HepG2 (cell line): Measurements from ENCODE around the gene HSDL2. TPM values are rescaled to one million over a fixed set of nuclear protein-coding genes. Genes with fewer than 3 reads are reported as not detected.

ENCODE experiments used
- ATAC-seq: fragments of 200-7000 bp; cut with Tn5 transposase; 3 replicates; pipeline ENCODE4 v1.9.1; 2020; ENCODE audit warnings: mild to moderate bottlenecking, moderate library complexity
- BruUV-seq: library from RNA; stranded (reverse); fragments of 400-500 nt; replicated peaks from 2 replicates; lab custom pipeline; 2021; lab: Mats Ljungman, UMichigan
- CTCF ChIA-PET: fragments of 300-600 bp; formaldehyde crosslinking; extraction: SDS; loops from one replicate; lab custom pipeline; 2021; ENCODE audit warnings: low total read pairs, inconsistent platforms, low intra/inter-chr PET ratio; lab: Yijun Ruan, JAX
- POLR2A ChIA-PET: fragments of 350-600 bp; sonication (Branson Sonifier 250); formaldehyde crosslinking; loops from one replicate; lab custom pipeline; 2020; ENCODE audit warnings: antibody characterized with exemption, inconsistent platforms; lab: Yijun Ruan, JAX
- DNase-seq: peaks from one replicate; pipeline ENCODE4 v3.0.0-alpha.2; 2015; ENCODE audit warnings: low spot score
- FAIRE-seq: peaks from 3 replicates; lab custom pipeline; 2011; peaks lifted over from hg19 to GRCh38; lab: Jason Lieb, UNC
- H2AFZ ChIP-seq: one replicate; pipeline ENCODE4 v1.6.1; 2011; ENCODE audit warnings: low read length, inconsistent platforms
- H3K27ac ChIP-seq: fragments of 300-600 bp; 3 replicates; pipeline ENCODE4 v1.8.0; 2011; ENCODE audit warnings: mixed run types, mild to moderate bottlenecking, mixed read lengths, low read length, inconsistent platforms; ENCODE audit not compliant: insufficient read depth; ENCODE audit errors: extremely low read length
- H3K27me3 ChIP-seq, 2 experiments: fragments of 200-600 bp in 1 of 2; 2 replicates in 1 of 2; 3 replicates in 1 of 2; pipeline versions ENCODE4 v1.6.0 to v1.8.0; 2011; ENCODE audit warnings: low read length in 2 of 2, mild to moderate bottlenecking in 2 of 2, moderate library complexity in 2 of 2, inconsistent platforms in 1 of 2; ENCODE audit not compliant: insufficient read depth in 2 of 2, control insufficient read depth in 1 of 2
- H3K36me3 ChIP-seq, 2 experiments: fragments of 200-600 bp in 1 of 2; replicated peaks in 1 of 2; 2 replicates in 1 of 2; 3 replicates in 1 of 2; pipeline versions ENCODE4 v1.5.1 to v1.8.0; 2011; ENCODE audit warnings: low read length in 2 of 2, inconsistent platforms in 1 of 2; ENCODE audit not compliant: insufficient read depth in 2 of 2, control insufficient read depth in 1 of 2
- H3K4me1 ChIP-seq: 2 replicates; pipeline ENCODE4 v1.5.1; 2012; ENCODE audit warnings: low read length, inconsistent platforms; ENCODE audit not compliant: insufficient read depth
- H3K4me2 ChIP-seq: 2 replicates; pipeline ENCODE4 v1.6.0; 2011; ENCODE audit warnings: low read depth, low read length, inconsistent platforms
- H3K4me3 ChIP-seq, 3 experiments: fragments of 200-600 bp in 1 of 3; sonication (generic), shearing (Covaris generic) in 1 of 3; replicated peaks in 1 of 3; 2 replicates each; pipeline ENCODE4 v1.5.1; 2011 to 2016; ENCODE audit warnings: low read length in 3 of 3, inconsistent platforms in 2 of 3, low read depth in 2 of 3, mild to moderate bottlenecking in 2 of 3, control low read depth in 1 of 3, mixed read lengths in 1 of 3; ENCODE audit not compliant: insufficient read depth in 1 of 3
- H3K79me2 ChIP-seq: one replicate; pipeline ENCODE4 v1.6.1; 2011; ENCODE audit warnings: low read length, inconsistent platforms; ENCODE audit not compliant: insufficient read depth
- H3K9ac ChIP-seq: 2 replicates; pipeline ENCODE4 v1.6.0; 2011; ENCODE audit warnings: mild to moderate bottlenecking, low read depth, low read length, inconsistent platforms; ENCODE audit not compliant: insufficient read depth
- H3K9me3 ChIP-seq: 2 replicates; pipeline ENCODE4 v1.5.1; 2012; ENCODE audit warnings: mild to moderate bottlenecking, low read length
- H4K20me1 ChIP-seq: 2 replicates; pipeline ENCODE4 v1.6.0; 2011; ENCODE audit warnings: inconsistent platforms, mild to moderate bottlenecking, low read length, moderate library complexity; ENCODE audit not compliant: insufficient read depth
- DZIP1 ChIP-seq: sonication (generic); formaldehyde crosslinking; IDR thresholded peaks from 2 replicates; pipeline ENCODE4 v1.5.0; 2020; ENCODE audit warnings: mild to moderate bottlenecking, missing genetic modification reagents
- FOXO1 ChIP-seq: sonication (generic); formaldehyde crosslinking; IDR thresholded peaks from 2 replicates; pipeline ENCODE4 v1.4.0; 2020; ENCODE audit warnings: missing genetic modification reagents
- GATAD1 ChIP-seq: IDR thresholded peaks from 2 replicates; pipeline ENCODE4 v1.6.1; 2016; ENCODE audit warnings: missing genetic modification reagents, missing compliant biosample characterization
- GPN1 ChIP-seq: sonication (generic); formaldehyde crosslinking; IDR thresholded peaks from 2 replicates; pipeline ENCODE4 v1.5.1; 2020; ENCODE audit warnings: missing genetic modification reagents, borderline replicate concordance
- KLF6 ChIP-seq: IDR thresholded peaks from 2 replicates; pipeline ENCODE4 v1.8.0; 2016; ENCODE audit warnings: missing biosample characterization, missing genetic modification reagents
- MXD3 ChIP-seq: IDR thresholded peaks from 2 replicates; pipeline ENCODE4 v1.6.1; 2016; ENCODE audit warnings: mild to moderate bottlenecking, missing biosample characterization, missing genetic modification reagents
- NR3C1 ChIP-seq: sonication (generic); formaldehyde crosslinking; IDR thresholded peaks from 2 replicates; pipeline ENCODE4 v1.4.0; 2020; ENCODE audit warnings: missing genetic modification reagents
- POGZ ChIP-seq: sonication (generic); formaldehyde crosslinking; IDR thresholded peaks from 2 replicates; pipeline ENCODE4 v1.4.0; 2020; ENCODE audit warnings: mild to moderate bottlenecking, missing genetic modification reagents
- RORA ChIP-seq: sonication (generic); formaldehyde crosslinking; IDR thresholded peaks from 2 replicates; pipeline ENCODE4 v1.5.0; 2020; ENCODE audit warnings: mild to moderate bottlenecking, missing genetic modification reagents, moderate library complexity
- SAFB2 ChIP-seq: sonication (generic); formaldehyde crosslinking; IDR thresholded peaks from 2 replicates; pipeline ENCODE4 v1.5.1; 2020; ENCODE audit warnings: missing genetic modification reagents, low read depth, mild to moderate bottlenecking, borderline replicate concordance
- SIN3A ChIP-seq: IDR thresholded peaks from 2 replicates; pipeline ENCODE4 v1.6.1; 2011; ENCODE audit warnings: low read depth, mild to moderate bottlenecking, control low read depth, low read length, borderline replicate concordance
- ZBTB21 ChIP-seq: sonication (generic); formaldehyde crosslinking; IDR thresholded peaks from 2 replicates; pipeline ENCODE4 v1.4.0; 2020; ENCODE audit warnings: missing genetic modification reagents
- ZBTB43 ChIP-seq: sonication (generic); formaldehyde crosslinking; conservative IDR thresholded peaks from 2 replicates; pipeline ENCODE4 v1.4.0; 2020; ENCODE audit warnings: missing genetic modification reagents
- ZMYM3 ChIP-seq: sonication (generic); formaldehyde crosslinking; IDR thresholded peaks from 2 replicates; pipeline ENCODE4 v1.5.1; 2020; ENCODE audit warnings: mild to moderate bottlenecking, missing genetic modification reagents
- ZNF292 ChIP-seq: sonication (generic); formaldehyde crosslinking; IDR thresholded peaks from 2 replicates; pipeline ENCODE4 v1.8.1; 2022; ENCODE audit warnings: mild to moderate bottlenecking, low read depth, missing genetic modification reagents, borderline replicate concordance
- ZNF567 ChIP-seq: sonication (generic); formaldehyde crosslinking; IDR thresholded peaks from 2 replicates; pipeline ENCODE4 v1.8.1; 2023; ENCODE audit warnings: mild to moderate bottlenecking, missing genetic modification reagents, borderline replicate concordance
- ZNF629 ChIP-seq: sonication (generic); formaldehyde crosslinking; conservative IDR thresholded peaks from 2 replicates; pipeline ENCODE4 v1.5.0; 2020; ENCODE audit warnings: missing genetic modification reagents
- ZNF749 ChIP-seq: sonication (generic); formaldehyde crosslinking; IDR thresholded peaks from 2 replicates; pipeline ENCODE4 v1.8.0; 2022; ENCODE audit warnings: mild to moderate bottlenecking, missing genetic modification reagents, moderate library complexity, borderline replicate concordance
- WGBS: methylation state at CpG from one replicate; pipeline ENCODE4 v1.1.6; 2017; ENCODE audit warnings: low lambda C conversion rate; 5-methylcytosine and 5-hydroxymethylcytosine counted together
- in situ Hi-C: cut with HindIII; loops from 2 replicates; pipeline ENCODE4 v1.10.0; 2017; ENCODE audit warnings: low pct_unique_long_range_greater_than_20kb; ENCODE audit not compliant: extremely low pct_ligation_motif_present
- intact Hi-C: fragments of 100-400 bp; cut with micrococcal nuclease; formaldehyde crosslinking; loops from one replicate; pipeline ENCODE4 v1.10.0; 2022; ENCODE audit not compliant: unreplicated experiment
- polyA plus RNA-seq, 8 experiments: library from polyadenylated mRNA; depleted of rRNA in 3 of 8; stranded (reverse) in 7 of 8; unstranded in 1 of 8; fragments of >200 nt; fragmentation: Illumina TruSeq in 4 of 8; extraction: Trizol in 4 of 8; gene quantifications; 2 replicates each; pipeline versions ENCODE4 v1.2.1 to v1.2.3, GENCODE V29; 2011 to 2016; ENCODE audit warnings: low read depth in 4 of 8, missing spikeins in 1 of 8, mixed read lengths in 1 of 8; ENCODE audit not compliant: insufficient read depth in 1 of 8
- total RNA-seq, 5 experiments: library from RNA; depleted of rRNA; stranded (reverse); fragments of >200 nt; fragmentation: Illumina TruSeq; extraction: Trizol; gene quantifications; 2 replicates each; pipeline ENCODE4 v1.2.3, GENCODE V29; 2016; ENCODE audit warnings: low read depth in 1 of 5

HSDL2 gene
- total and polyA plus RNA-seq, 2 of the 13 experiments (the other 11 are each of a cell fraction or from before 2014, with no cell fraction given): 55.3 to 80.2 TPM

- peak overlapping the region; percentile 94 for H3K27ac ChIP-seq
- intact Hi-C loops (no loop called here), in situ Hi-C loops (no loop called here)
- ChIA-PET CTCF (no interaction called here), POLR2A (interaction anchor here (0.7 to 2.7 kb wide), 16 partner anchors 11 to 386 kb away, joined by 3 to 29 read pairs (median 6); partner anchors contain the start of genes INIP, KIAA1958, PTBP3 and SUSD1)
- ATAC-seq: no peak
- peak overlapping the region; percentile 75 for H3K4me2 ChIP-seq
- H3K79me2 ChIP-seq: peaks cover 70% of the 10 kb centered on the region
- no TSS peak for BruUV-seq
- no peaks in the 10 kb centered on the region; a peak in 1 of 5 replicates for H3K36me3 ChIP-seq
- peaks cover 68% of the 10 kb centered on the region for H3K4me1 ChIP-seq
- peak overlapping the region; percentile 66 to 85 (median 78) for H3K4me3 ChIP-seq
- H3K9ac ChIP-seq: peak overlapping the region; percentile 90
- H3K9me3 ChIP-seq: no peaks in the 10 kb centered on the region
- no peak overlapping the region for H2AFZ ChIP-seq
- under 1% methylated on average over 27 of the region's 27 CpGs for WGBS
- H3K27me3 ChIP-seq: no peaks in the 10 kb centered on the region; a peak in 1 of 5 replicates
- DNase-seq: no peak
- H4K20me1 ChIP-seq: peaks cover 2% of the 10 kb centered on the region
- FAIRE-seq: no peak
- TF ChIP-seq ZMYM3 (CRISPR knock-in tag) (peak; percentile 76; the same call in 1 of the 2 replicates), ZNF567 (CRISPR knock-in tag) (no peak), POGZ (CRISPR knock-in tag) (0 out of 2 replicates have a peak, but pooled peaks have one; percentile 24), SAFB2 (no peak), ZNF292 (peak; percentile 24; the same call in 1 of the 2 replicates), RORA (CRISPR knock-in tag) (no peak), GPN1 (CRISPR knock-in tag) (no peak), FOXO1 (CRISPR knock-in tag) (no peak), SIN3A (no peak), NR3C1 (CRISPR knock-in tag) (no peak), MXD3 (CRISPR knock-in tag) (0 out of 2 replicates have a peak, but pooled peaks have one; percentile 20), ZBTB21 (CRISPR knock-in tag) (no peak), GATAD1 (CRISPR knock-in tag) (no peak), ZNF629 (CRISPR knock-in tag) (0 out of 2 replicates have a peak, but pooled peaks have one; percentile 1), DZIP1 (no peak), ZNF749 (CRISPR knock-in tag) (no peak), KLF6 (CRISPR knock-in tag) (0 out of 2 replicates have a peak, but pooled peaks have one; percentile 7), ZBTB43 (CRISPR knock-in tag) (no peak)
These were observed 1.4 kb upstream of the HSDL2 start for GRCh38 chr9:112378328-112379176.
